GM18517 (cell line): Measurements from ENCODE around the gene PRDM8.

ENCODE experiments used
- ATAC-seq: cut with Tn5 transposase; IDR thresholded peaks from one replicate; pipeline ENCODE4 v1.9.1; 2021; ENCODE audit warnings: mild to moderate bottlenecking, moderate library complexity; ENCODE audit not compliant: unreplicated experiment

The PRDM8 gene

DNA sequence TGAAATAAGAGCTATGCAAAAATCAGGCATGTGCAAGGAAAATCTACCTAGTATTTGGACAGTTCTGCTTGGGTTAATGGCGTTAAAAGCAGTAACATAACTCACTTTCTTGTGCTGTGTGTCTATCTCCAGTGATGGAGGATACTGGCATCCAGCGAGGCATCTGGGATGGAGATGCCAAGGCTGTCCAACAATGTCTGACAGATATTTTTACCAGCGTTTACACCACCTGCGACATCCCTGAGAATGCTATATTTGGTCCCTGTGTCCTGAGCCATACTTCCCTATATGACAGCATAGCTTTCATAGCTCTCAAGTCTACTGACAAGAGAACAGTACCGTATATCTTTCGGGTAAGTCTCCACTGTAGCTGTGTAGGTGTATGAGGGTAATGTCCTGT lies 2.6 kb downstream of the PRDM8 start:
- ATAC-seq = no peak

DNA sequence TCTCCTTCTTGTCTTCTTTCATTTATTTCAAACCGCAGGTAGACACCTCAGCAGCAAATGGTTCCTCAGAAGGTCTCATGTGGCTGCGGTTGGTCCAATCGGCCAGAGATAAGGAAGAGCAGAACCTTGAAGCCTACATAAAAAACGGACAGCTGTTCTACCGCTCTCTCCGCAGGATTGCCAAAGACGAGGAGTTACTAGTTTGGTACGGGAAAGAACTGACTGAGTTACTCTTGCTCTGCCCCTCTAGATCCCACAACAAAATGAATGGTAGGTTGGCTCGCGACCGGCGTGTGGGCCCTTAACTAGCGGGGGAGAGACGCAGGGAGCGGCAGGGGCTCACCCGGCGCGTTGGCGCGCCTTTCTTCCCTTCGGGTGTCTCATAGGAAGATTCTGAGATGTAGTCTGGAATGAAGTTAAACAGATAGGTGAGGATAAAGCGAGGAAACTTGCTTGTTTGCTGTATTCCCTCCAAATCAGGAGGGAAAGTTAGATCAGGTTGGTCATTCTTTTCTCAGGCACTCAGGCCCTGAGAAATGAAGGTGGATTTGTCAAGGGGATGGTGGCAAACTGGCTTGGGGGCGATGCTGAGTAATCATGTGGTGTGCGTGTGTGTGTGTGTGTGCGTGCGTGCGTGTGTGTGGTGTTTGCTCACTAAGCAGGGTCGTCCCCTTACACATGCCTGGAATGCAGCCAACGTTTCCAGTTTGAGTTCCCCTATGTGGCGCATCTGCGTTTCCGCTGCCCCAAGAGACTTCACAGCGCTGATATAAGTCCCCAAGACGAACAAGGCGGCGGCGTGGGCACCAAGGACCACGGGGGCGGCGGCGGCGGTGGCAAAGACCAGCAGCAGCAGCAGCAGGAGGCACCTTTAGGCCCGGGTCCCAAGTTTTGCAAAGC lies 4.2 kb downstream of the PRDM8 start:
- peak; percentile 2 for ATAC-seq

DNA sequence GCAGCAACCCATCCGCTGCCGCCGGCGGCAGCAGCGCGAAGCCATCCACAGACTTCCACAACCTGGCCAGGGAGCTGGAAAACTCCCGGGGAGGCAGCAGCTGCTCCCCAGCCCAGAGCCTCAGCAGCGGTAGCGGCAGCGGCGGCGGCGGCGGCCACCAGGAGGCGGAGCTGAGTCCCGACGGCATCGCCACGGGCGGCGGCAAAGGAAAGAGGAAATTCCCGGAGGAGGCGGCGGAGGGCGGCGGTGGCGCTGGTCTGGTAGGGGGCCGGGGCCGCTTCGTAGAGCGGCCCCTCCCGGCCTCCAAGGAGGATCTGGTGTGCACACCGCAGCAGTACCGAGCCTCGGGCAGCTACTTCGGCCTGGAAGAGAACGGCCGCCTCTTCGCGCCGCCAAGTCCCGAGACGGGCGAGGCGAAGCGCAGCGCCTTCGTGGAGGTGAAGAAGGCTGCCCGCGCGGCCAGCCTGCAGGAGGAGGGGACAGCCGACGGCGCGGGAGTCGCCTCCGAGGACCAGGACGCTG lies 4.9 kb downstream of the PRDM8 start:
- peak; percentile 65 for ATAC-seq

DNA sequence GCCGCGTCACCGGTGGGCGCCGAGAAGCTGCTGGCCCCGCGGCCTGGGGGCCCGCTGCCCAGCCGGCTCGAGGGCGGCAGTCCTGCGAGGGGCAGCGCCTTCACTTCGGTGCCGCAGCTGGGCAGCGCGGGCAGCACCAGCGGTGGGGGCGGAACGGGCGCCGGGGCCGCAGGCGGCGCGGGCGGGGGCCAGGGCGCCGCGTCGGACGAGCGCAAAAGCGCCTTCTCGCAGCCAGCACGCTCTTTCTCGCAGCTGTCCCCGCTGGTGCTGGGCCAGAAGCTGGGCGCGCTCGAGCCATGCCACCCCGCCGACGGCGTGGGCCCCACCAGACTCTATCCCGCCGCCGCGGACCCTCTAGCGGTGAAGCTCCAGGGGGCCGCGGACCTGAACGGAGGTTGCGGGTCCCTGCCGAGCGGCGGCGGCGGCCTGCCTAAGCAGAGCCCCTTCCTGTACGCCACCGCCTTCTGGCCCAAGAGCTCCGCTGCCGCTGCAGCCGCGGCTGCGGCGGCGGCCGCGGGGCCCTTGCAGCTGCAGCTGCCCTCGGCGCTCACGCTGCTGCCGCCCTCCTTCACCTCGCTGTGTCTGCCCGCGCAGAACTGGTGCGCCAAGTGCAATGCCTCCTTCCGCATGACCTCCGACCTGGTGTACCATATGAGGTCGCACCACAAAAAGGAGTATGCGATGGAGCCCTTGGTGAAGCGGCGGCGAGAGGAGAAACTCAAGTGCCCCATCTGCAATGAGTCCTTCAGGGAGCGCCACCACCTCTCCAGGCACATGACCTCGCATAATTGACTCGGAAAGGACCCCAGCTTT lies 5.6 kb downstream of the PRDM8 start:
- no peak for ATAC-seq

DNA sequence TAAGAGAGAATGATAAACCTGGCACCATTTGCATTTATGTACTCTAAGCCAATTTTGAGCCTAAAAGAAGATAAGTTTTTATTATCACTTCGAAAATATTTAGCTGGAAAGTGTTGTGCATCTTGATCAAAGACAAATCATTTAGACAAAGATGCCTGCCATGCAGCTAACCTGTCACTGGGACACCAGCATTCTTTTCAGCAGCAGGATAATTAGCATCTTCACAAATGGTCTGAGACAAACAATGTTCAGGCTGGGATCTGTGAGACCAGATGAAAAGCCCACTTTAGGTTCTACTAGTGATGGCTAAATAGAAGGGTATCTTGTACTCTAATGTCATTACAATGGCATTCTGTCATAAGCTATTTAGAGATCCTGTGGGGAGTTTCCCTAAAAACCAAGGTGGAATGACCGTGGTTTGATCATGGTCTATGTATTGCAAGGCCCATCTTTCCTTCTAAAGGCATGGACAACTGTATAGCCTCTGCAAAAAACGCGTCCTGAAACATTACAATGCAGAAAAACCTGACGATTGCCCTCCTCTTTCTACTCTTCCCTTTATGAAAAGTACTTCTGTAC lies 7.2 kb downstream of the PRDM8 start:
- no peak for ATAC-seq

DNA sequence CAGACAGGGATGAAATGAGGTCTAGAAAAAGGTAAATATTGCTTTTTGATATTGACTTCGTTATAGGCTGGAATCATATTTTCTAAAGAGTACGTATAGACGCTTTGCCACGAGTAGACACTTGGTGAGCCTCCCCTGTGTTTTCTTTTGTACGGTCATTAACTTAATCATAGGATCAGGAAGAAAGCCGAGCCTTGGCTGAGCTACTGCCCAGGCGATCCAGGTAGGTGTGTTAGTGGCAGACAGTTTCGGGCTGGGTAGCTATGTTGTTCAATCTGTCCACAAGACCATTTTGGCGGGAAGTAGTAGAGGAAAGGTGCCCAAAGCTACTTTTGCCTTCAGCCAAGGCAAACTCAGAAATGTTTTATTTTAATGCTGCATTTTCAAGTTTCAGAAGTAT lies 8.8 kb downstream of the PRDM8 start:
- no peak for ATAC-seq

DNA sequence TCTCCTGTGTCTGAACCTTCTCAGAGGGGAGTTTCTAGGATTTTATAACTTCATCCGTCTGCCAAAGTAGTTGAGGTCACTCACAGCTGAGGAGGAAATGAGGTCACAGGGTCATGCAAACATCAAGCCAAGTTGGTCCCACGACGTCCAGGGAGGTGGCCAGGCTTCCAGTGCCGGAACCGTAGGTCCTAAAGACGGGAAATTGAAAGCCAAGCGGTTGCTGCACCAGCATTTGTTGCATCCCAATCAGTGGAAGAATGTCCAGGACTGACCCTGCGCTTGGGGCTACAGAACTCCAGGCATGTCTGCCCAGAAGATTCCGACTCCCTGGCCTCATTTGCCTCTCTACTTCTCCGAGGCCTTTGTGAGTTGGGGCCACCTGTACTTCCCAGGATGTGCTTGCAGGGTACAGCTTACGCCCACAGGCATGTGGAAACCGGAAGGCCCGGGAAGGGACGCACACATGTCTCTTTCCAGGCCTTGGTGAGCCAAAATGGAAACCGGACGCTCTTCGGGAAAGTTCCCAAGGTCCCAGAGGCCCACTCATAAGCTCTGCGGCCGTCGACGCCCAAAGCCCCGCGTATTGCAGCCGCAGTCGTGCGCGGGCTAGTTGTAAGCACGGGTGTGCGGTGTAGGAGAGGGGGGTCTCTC lies 9.3 kb downstream of the PRDM8 start:
- no peak for ATAC-seq

DNA sequence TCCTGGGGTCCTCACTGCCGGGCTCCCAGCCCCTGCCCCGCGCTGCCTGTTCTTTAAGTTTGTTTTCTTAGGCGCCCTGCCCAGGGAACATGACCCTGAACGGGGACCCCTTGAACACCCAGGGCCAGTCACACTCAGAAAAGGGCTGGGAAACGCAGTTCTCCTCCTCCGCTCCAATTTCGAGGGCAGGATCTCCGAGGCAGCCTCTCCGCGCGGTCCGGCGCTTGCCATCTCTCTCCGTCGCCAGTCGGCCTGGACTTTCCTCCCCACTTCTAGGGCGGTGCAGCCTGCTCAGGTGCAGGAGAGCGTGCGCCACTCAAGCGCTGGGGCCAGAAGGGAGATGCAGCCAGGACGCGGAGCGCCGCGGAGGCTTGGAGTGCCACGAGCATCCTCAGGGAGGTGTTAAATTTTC lies 9.9 kb downstream of the PRDM8 start:
- no peak for ATAC-seq

DNA sequence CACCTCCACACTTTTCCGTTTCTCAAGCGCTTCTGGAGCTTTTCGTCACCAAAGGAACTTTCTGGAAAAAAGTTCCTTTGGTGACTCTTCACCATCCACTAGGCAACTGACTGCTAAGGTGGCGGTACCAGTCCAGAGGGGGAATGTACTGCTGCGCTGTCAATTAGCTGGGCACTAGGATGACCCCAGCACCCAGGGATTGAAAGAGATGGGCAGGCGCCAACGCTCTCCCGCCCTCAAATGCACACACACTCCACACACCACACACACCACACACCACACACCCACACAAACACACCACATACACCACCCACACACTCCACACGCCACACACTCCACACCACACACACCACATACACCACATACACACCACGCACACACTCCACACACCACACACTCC lies 10.4 kb downstream of the PRDM8 start:
- ATAC-seq = no peak

DNA sequence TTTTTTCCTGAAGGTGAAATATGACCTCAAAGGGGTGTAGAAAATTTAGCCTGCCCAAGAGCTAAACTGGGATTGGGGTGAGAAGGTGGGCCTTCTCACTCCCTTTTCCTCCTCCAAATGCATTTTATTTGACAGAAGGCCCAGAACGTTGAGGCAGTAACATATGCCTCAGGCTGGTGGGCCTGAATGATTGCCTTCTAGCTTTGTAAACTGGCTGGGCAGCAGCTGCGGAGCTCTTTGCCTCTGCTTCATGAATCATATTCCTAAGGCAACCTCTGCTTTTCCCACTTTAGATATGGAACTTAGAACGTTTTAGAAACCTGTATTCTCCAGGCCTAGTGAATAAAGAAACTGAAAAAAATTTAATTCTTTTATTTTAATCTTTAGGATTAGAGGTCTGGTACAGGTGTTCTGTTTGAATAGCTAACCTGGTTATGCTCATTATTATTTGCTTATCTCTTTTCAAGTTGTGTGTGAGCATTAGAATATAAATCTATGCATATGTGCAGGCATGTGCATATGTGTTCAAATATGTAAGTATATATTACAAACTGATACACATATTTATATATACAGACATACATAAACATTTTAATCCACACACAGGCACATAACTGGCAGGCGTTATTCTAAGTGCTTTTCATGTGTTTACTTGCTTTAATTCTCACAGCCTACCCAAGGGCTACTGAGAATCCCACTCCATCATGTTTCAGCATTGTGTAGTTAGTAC lies 11.5 kb downstream of the PRDM8 start:
- no peak for ATAC-seq

DNA sequence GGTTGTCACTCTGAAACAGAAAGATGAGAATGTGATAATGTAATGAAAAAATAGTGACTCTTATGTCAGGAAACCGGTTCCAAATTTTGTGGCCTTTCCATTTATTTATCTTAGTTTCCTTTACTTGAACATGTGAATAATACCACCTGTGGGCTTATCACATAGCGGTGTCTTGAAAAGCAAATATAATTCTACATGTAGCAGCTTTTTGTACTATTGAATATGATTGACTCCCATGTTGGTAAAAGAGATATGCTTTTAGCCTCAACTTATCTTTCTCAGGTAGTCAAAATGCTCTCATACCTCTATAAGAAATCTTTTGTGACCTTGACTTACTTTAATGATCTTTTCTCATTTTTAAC lies 12.0 kb downstream of the PRDM8 start:
- ATAC-seq = no peak

DNA sequence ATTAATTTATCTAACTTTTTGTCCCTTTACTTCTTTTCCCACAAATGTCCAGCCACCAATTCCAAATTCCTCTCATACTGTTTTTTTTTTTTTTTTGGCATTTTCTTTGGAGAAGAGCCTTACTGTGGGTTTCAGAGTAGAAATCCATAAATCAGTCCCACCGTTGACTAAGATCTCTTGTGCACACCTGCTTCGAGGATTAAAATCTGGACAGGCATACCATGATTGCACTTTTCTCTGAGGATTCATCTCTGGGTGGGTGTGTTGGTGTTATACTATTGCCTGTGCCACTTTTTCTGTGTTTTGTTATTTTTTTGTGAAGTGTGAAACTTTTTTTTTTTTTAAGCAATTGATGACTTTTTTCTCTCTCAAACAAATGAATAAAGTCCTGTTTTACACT lies 13.2 kb downstream of the PRDM8 start:
- ATAC-seq = no peak

DNA sequence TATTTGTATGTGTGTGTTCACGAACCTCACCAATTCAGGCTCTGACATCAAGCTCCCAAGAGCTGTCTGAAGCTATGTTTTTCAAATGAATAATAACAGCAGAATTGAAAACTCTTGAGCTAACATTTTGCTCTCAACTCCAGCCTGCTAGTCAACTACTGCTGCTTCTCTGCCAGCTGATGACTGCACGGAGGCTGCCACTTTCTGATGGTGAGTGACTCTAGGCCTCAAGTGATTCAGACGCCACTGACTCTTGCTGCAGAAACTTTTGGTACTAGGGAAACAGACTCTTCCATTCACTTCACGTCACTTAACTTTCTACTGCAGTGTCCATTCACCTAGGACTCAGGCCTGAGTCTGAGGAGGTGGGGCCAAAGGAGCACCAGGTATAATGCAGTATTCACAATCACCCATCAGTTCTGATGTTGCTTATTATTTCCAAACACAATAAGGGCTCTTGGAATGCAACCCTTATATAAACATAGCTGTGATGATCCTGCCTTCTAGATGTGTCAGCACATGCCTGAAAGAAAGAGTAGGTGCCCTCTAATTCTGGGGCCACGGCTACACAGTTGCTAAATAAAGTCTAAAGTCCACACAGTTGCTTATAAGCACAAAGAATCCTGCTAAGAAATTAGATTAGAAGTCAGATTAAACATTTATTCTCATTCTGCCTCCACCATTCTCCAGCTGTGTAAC lies 16.0 kb downstream of the PRDM8 start:
- no peak for ATAC-seq

DNA sequence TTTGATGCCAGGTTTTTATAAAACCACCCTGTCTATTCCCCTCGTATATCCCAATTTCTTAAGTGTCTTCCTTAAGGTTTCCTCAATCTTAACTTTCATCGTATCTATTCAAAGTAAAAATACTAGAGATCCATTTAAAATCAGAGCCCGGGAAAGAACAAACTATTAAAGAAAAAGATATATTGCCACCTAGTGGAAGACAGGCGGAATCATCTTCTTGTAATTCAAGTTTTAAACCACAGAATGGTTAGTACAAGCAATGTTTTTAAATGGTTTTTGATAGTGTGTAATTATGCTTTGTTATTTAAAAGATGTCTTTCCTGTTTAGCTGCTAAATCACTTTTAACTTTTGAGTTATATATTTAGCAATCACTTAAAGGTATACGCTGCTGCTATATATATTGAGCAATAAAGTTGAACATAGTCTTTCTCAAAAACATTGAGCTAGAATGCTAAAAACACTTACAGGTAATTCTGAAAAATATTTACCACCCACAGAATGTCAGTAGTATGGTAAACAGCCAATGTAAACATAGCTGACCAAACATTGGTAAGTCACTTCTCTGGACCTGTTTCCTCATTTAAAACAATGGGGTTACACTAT lies 18.2 kb downstream of the PRDM8 start:
- ATAC-seq = no peak

DNA sequence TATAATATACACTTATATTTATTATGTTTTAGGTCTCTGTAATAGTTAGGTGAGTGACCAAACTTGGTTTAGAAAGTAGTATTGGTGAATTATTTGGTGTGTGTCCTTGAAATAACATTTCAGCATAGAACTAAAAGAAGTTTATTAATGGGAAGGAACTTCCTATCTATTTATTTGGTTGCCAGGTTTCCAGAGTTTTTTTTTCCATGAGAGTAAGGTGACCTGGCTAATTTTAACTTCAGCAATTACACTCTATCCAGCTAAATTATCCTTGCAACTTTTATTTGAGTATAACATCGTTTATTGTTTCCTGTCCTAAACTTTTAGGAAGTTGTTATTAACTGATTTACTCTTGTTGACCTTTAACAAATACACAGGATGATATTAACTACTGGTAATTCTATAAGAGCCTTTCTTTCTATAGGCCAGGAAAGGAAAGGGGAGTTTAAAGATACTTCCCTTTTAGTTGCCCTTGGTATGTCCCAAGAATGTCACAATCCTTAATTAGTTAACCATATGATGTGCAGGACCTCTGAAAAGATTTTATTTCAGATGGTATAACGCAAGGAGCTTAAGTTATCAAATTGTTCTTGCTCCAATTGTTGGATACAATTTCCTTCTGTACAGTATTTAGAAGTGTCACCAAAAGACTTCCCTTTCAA lies 18.9 kb downstream of the PRDM8 start:
- ATAC-seq = no peak

DNA sequence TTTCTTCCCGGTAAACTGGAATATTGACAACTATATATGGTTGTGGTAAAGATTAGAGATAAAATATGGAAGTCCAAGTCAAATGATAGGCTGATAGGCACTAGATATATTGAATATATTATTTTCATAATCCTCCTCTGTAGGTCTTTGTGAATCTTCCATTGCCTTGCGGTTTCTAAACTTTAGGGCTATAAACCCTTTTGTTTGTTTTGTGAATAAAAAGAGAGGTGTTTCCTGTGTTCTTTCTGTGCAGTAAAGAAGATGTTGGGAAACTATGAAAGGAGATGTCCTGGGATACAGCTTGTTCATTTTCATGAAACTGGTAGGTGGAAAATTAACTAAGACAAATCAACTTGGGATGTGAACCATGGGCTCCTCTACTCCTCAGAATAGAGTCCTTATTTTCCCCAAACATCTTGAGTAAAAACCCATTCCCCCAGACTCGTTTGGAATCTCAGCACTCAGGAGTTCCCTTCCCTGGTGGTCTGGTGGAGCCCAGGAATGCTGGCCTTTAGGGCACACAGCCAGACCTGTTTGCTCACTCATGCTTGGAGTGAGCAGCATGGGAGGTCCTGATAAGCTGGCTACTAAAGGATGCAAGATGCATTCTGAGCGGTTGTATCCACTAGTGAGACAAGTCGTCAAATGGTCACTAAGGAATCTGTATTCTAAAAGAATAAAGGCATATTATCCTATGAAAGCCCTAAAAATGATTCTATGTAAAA lies 22.2 kb downstream of the PRDM8 start:
- no peak for ATAC-seq

DNA sequence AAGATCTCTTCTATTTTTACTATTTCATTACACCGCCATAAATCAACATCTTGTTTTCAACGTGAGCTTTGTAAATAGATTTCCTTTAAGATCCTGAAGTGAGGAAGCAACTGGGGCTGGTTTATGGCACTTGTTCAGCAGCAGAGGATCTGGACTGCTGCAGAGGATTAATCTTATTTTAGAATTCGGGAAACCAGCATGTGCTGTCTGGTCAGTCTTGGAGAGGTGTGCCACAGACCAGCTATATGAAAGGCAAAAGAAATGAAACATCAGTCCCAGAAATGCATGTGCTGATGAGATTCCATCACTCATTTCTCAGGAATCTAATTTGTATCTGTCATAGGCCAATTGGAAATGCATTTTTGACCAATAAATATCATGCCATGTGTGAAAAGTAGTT lies 23.4 kb downstream of the PRDM8 start:
- no peak for ATAC-seq

DNA sequence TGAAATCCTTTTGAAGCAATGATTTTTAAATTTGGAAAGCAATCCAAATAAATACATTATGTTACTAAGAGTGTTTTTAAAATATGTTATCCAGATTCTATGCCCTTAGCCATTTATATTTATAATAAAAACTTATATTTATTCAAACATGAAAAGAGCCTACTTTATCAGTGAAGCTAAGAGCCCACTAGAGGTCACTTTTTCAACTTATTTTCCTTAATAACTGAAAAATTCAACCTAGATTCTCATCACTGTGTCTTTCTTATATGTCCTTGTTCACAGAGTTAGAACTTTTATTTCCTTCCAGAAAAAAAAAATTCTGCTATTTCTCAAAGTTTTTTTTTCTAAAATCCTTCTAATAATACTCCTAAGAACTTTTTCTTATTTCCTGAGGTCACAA lies 23.9 kb downstream of the PRDM8 start:
- no peak for ATAC-seq
